Mucosa of descending colon (tissue), 3 donors: ENCODE measurements around the gene HNRNPH1. TPM values are rescaled to one million over a fixed set of nuclear protein-coding genes. Genes with fewer than 3 reads are reported as not detected.

Source experiments
- ATAC-seq: fragments of 200-7000 bp; cut with Tn5 transposase; one replicate; pipeline ENCODE4 v1.9.1; 2020; ENCODE audit warnings: mild to moderate bottlenecking, moderate library complexity
- DNase-seq, 3 donors: peaks; one replicate each; pipeline ENCODE4 v3.0.0-alpha.2; 2020
- H3K36me3 ChIP-seq: fragments of 200-600 bp; one replicate; pipeline ENCODE4 v1.8.0; 2021; ENCODE audit warnings: low read depth, mild to moderate bottlenecking
- H3K4me1 ChIP-seq: fragments of 200-600 bp; one replicate; pipeline ENCODE4 v1.8.0; 2021; ENCODE audit warnings: low read depth, mild to moderate bottlenecking
- H3K4me3 ChIP-seq: fragments of 200-600 bp; one replicate; pipeline ENCODE4 v1.8.0; 2021; ENCODE audit warnings: mild to moderate bottlenecking
- H3K9me3 ChIP-seq: fragments of 200-600 bp; one replicate; pipeline ENCODE4 v1.8.0; 2021; ENCODE audit warnings: mild to moderate bottlenecking
- intact Hi-C, 2 donors: fragments of 100-400 bp; cut with DNase I in 1 of 2; cut with micrococcal nuclease in 1 of 2; formaldehyde crosslinking; loops; one replicate each; pipeline versions ENCODE4 v1.11.0 to v1.11.1; 2022; cut with DNase I, micrococcal nuclease
- total RNA-seq, 3 donors: library from RNA; stranded (reverse); fragmentation: NEBNext Ultra II Directional in 2 of 3; extraction: Animal tissue kit (Norgen Biotek cat#: 25700) in 2 of 3; gene quantifications; one replicate each; pipeline versions ENCODE4 v1.2.1 to v1.2.4, GENCODE V29; 2021 to 2023
- TF ChIP-seq, protein P1 (sequence below): fragments of 200-600 bp; IDR thresholded peaks from one replicate; pipeline ENCODE4 v1.8.0; 2022; ENCODE audit warnings: antibody characterized with exemption, mild to moderate bottlenecking
- donor health status: DM: no; HTN: no; CAD: no; lungs with moderate emphysema.
- donor health status: DM: no; HTN: no; CAD: no.
- donor health status: DM: no; HTN: yes; CAD: no.

HNRNPH1 gene
- total RNA-seq, 3 donors from 2014 or later, result 453 to 475 (median 473) TPM

DNA sequence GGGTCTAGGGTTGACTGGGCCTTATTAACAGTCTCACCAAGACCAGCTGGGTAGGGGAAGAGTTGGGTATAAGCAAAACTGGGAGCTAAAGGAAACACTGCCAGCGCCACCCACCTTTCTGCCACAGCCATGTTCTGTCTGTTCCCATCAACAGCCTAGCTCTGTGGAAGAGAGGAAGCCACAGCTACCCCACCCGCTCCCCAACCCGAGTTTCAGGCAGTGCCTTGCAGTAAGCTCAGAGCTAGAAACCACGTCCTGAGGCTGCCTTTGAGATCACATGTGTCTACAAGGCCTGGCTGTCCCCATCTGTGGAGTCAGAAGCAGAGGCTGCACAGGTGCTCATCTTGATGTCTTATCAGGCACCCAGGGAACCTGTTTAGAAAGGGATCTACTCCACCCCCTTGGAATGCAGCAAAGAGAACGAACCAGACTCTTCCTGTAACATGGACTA is 15.3 kb downstream of the HNRNPH1 start:
- Histone ChIP-seq H3K36me3 (peaks cover 12% of the 10 kb centered on the region), H3K9me3 (no peaks in the 10 kb centered on the region), H3K4me1 (no peaks in the 10 kb centered on the region), H3K4me3 (no peak overlapping the region)
- DNase-seq (no peak), ATAC-seq (peak; percentile 8)
- intact Hi-C loops, result no loop called here
- TF ChIP-seq, protein P1, sequence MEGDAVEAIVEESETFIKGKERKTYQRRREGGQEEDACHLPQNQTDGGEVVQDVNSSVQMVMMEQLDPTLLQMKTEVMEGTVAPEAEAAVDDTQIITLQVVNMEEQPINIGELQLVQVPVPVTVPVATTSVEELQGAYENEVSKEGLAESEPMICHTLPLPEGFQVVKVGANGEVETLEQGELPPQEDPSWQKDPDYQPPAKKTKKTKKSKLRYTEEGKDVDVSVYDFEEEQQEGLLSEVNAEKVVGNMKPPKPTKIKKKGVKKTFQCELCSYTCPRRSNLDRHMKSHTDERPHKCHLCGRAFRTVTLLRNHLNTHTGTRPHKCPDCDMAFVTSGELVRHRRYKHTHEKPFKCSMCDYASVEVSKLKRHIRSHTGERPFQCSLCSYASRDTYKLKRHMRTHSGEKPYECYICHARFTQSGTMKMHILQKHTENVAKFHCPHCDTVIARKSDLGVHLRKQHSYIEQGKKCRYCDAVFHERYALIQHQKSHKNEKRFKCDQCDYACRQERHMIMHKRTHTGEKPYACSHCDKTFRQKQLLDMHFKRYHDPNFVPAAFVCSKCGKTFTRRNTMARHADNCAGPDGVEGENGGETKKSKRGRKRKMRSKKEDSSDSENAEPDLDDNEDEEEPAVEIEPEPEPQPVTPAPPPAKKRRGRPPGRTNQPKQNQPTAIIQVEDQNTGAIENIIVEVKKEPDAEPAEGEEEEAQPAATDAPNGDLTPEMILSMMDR, result no peak

DNA sequence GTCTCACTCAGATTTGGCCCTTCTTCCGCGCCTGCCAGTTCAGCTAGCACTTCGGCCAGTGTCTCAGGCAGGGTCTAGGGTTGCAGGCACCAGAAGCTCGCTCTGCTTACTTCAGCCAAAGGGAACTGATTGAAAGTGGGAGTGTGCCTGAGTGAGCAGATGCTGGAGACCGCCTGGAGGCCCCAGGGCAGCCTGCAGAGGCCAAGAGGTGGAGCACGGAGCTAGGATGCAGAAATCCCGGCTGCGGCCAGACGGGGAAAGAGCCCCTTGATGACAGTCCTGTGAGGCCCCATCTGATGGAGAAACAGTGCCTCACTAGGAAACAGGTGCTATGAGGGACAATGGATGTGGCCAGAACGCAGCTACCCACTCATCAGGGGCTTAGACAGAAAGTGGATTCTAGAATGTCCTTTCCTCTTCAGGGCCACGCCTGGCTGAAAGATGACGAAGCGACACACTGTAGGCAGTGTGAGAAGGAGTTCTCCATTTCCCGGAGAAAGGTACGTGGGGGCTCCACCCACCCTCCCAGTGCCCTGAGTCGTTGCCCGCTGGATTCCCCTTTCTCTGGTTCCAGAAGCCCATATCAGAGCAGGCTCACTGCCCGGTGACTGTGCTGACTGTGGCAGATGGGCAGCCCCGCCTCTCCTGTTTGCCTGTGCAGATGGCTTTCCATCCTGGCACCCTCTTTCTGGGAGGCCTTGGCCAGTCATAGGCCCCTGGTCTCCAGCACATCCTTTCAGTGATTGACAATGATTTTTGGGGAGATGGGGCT is 16.1 kb downstream of the HNRNPH1 start:
- TF ChIP-seq, protein P1, result no peak
- Histone ChIP-seq H3K4me1 (no peaks in the 10 kb centered on the region), H3K36me3 (peaks cover 5% of the 10 kb centered on the region), H3K9me3 (no peaks in the 10 kb centered on the region), H3K4me3 (no peak overlapping the region)
- peak; percentile 4 for ATAC-seq
- DNase-seq, result no peak
- intact Hi-C loops, result no loop called here

DNA sequence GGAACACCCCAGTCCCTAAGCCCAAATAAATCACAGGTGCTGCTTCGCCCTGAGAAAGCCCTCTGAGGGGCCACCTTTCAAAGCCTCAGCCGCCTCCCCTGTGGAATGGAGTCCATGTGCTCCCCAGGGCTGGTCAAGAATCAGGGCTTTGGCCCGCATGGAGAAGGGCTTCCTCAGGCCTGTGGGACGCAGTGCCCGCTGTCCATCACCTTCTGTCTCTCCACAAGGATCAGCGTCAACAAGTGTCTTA is 16.6 kb downstream of the HNRNPH1 start:
- TF ChIP-seq, protein P1, result no peak
- no peaks in the 10 kb centered on the region for H3K4me1 ChIP-seq
- no peak overlapping the region for H3K4me3 ChIP-seq
- DNase-seq (no peak), ATAC-seq (no peak)
- intact Hi-C loops, result no loop called here
- no peaks in the 10 kb centered on the region for H3K9me3 ChIP-seq
- peaks cover 11% of the 10 kb centered on the region for H3K36me3 ChIP-seq

DNA sequence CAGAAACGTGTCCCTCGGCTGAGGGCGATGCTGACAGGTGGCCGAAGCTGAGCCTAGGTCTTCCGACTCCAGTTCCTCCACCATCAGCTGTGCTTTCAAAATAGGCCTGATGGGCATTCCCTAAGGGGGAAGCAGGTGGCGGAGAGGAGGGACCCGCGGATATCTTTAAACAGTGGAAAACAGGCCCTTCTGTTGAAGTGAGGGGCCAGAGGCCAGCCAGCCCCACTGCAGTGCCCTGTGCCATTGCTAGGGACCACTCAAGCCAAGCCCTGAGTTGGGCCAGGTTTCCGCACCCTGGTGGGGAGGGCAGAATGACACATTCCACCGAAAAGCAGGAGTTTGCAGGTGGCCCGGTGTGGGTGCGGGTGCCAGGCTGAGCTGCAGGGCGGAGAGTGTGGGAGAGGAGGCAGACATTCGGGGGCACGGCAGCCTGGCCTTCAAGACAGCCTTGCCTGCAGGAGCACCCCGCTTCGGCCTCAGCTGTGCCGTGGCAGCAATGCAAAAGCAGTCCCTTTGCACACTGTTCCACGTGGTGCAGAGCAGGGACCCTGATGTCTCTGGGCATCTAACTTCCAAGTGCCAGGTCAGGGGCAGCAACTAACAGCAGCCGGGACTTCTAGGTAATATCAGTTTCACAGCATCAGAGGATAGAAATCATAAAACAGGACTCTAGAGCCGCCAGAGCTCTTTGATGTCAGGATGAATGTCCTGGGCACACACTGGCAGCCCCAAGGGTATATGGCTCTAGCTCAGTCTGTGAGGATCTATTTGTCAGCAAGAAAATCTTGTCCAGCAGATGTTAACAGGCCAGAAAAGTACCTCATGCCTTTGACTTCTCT is 17.2 kb downstream of the HNRNPH1 start:
- Histone ChIP-seq H3K36me3 (peaks cover 11% of the 10 kb centered on the region), H3K9me3 (no peaks in the 10 kb centered on the region), H3K4me1 (no peaks in the 10 kb centered on the region), H3K4me3 (no peak overlapping the region)
- intact Hi-C loops, result no loop called here
- DNase-seq, result no peak
- ATAC-seq, result no peak
- TF ChIP-seq, protein P1, result no peak

DNA sequence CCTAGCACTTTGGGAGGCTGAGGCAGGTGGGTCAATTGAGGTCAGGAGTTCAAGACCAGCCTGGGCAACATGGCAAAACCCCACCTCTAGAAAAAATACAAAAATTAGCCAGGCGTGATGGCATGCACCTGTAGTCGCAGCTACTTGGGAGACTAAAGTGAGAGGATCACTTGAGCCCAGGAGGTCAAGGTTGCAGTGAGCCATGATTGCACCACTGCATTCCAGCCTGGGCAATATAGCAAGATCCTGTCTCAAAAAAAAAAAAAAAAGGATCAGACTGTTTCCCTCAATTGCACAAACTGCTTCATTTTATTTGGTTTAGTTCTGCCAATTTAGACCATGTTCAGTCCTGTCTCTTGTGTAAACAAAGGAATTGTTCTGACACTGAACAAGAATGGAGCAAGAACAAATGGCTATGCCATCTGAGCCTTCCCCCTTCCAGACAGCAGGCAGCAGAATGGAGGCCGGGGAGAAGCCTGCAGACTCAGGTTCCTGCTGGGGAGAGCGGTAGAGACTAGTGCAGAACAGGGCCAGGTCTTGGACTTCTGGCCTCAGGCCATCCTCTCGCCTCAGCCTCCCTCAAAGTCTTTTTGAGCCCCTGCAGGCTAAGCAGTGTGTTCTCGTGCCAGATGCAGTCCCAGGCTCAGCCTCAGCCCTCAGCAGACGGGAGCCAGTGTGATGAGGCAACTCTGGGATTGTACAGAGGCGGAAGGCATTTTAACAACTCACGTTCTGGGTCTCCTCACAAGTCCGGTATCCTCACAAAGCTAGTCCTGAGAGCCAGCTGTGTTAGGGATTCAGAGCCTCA is 18.2 kb downstream of the HNRNPH1 start:
- intact Hi-C loops, result no loop called here
- ATAC-seq, result no peak
- Histone ChIP-seq H3K36me3 (peaks cover 11% of the 10 kb centered on the region), H3K4me1 (no peaks in the 10 kb centered on the region), H3K9me3 (no peaks in the 10 kb centered on the region), H3K4me3 (no peak overlapping the region)
- DNase-seq, result no peak
- TF ChIP-seq, protein P1, result no peak
